K562 (cell line): ENCODE results near the gene KLF13. TPM values are rescaled to one million over a fixed set of nuclear protein-coding genes. Genes with fewer than 3 reads are reported as not detected.

ENCODE experiments used
- ATAC-seq: fragments of 200-7000 bp; cut with Tn5 transposase; 3 replicates; pipeline ENCODE4 v1.9.1; 2020; ENCODE audit warnings: moderate library complexity
- BruUV-seq: library from RNA; stranded (reverse); fragments of 400-500 nt; replicated peaks from 2 replicates; lab custom pipeline; 2021; lab: Mats Ljungman, UMichigan
- CTCF ChIA-PET: fragments of 300-600 bp; formaldehyde crosslinking; extraction: SDS; loops from one replicate; lab custom pipeline; 2021; ENCODE audit warnings: low intra/inter-chr PET ratio; lab: Yijun Ruan, JAX
- POLR2A ChIA-PET: fragments of 300-600, 350-650 bp; sonication (Branson Sonifier 250); formaldehyde crosslinking; extraction: SDS; loops from one replicate; lab custom pipeline; 2021; ENCODE audit warnings: antibody characterized with exemption, inconsistent platforms; lab: Yijun Ruan, JAX
- DNase-seq, 4 experiments: peaks; one replicate each; pipeline versions ENCODE4 v3.0.0 to v3.0.0-alpha.2; 2011 to 2018; ENCODE audit warnings: low spot score in 3 of 4, mixed read lengths in 3 of 4; ENCODE audit errors: extremely low read depth in 1 of 4
- FAIRE-seq: peaks from 2 replicates; lab custom pipeline; 2011; peaks lifted over from hg19 to GRCh38; lab: Jason Lieb, UNC
- H2AFZ ChIP-seq: 2 replicates; pipeline ENCODE4 v1.6.0; 2011; ENCODE audit warnings: low read depth, low read length, control low read depth, inconsistent platforms
- H3K27ac ChIP-seq: fragments of 200-600 bp; 3 replicates; pipeline ENCODE4 v1.8.0; 2011; ENCODE audit warnings: low read depth, mild to moderate bottlenecking, control low read depth, inconsistent platforms, low read length, moderate library complexity, mixed read lengths; ENCODE audit errors: extremely low read depth
- H3K27me3 ChIP-seq, 2 experiments: fragments of 300-600 bp in 1 of 2; 2 replicates in 1 of 2; 3 replicates in 1 of 2; pipeline versions ENCODE4 v1.6.0 to v1.8.0; 2011; ENCODE audit warnings: inconsistent platforms in 2 of 2, low read length in 2 of 2, mild to moderate bottlenecking in 1 of 2, mixed read lengths in 1 of 2, moderate library complexity in 1 of 2; ENCODE audit not compliant: control insufficient read depth in 2 of 2, insufficient read depth in 2 of 2
- H3K36me3 ChIP-seq: fragments of 300-600 bp; 3 replicates; pipeline ENCODE4 v1.8.0; 2011; ENCODE audit warnings: mild to moderate bottlenecking, low read length, inconsistent platforms; ENCODE audit not compliant: control insufficient read depth, insufficient read depth
- H3K4me1 ChIP-seq, 2 experiments: fragments of 200-600 bp in 1 of 2; replicated peaks in 1 of 2; 2 replicates in 1 of 2; 3 replicates in 1 of 2; pipeline versions ENCODE4 v1.5.1 to v1.8.0; 2011; ENCODE audit warnings: inconsistent platforms in 2 of 2, low read length in 2 of 2, mild to moderate bottlenecking in 1 of 2, mixed read lengths in 1 of 2, moderate library complexity in 1 of 2; ENCODE audit not compliant: control insufficient read depth in 2 of 2, insufficient read depth in 2 of 2
- H3K4me2 ChIP-seq: 2 replicates; pipeline ENCODE4 v1.6.1; 2011; ENCODE audit warnings: low read length, control low read depth, inconsistent platforms, mixed read lengths; ENCODE audit not compliant: insufficient read depth
- H3K4me3 ChIP-seq: fragments of 200-600 bp; sonication (generic), shearing (Covaris generic); 2 replicates; pipeline ENCODE4 v1.5.1; 2016; ENCODE audit warnings: control low read depth, inconsistent platforms
- H3K79me2 ChIP-seq: fragments of 200-600 bp; 3 replicates; pipeline ENCODE4 v1.8.0; 2011; ENCODE audit warnings: low read length, inconsistent platforms; ENCODE audit not compliant: control insufficient read depth, insufficient read depth
- H3K9ac ChIP-seq, 2 experiments: 2 replicates each; pipeline versions ENCODE4 v1.6.0 to v1.6.1; 2011; ENCODE audit warnings: low read depth in 2 of 2, low read length in 2 of 2, control low read depth in 1 of 2, inconsistent platforms in 1 of 2, mild to moderate bottlenecking in 1 of 2, mixed read lengths in 1 of 2; ENCODE audit not compliant: insufficient read depth in 1 of 2
- H3K9me1 ChIP-seq: one replicate; pipeline ENCODE4 v1.6.0; 2011; ENCODE audit warnings: inconsistent platforms, mild to moderate bottlenecking, low read length, moderate library complexity; ENCODE audit not compliant: control insufficient read depth, insufficient read depth
- H3K9me3 ChIP-seq: replicated peaks from 2 replicates; pipeline ENCODE4 v1.5.1; 2011; ENCODE audit warnings: low read depth, low read length, inconsistent platforms; ENCODE audit not compliant: control insufficient read depth, insufficient read depth
- H4K20me1 ChIP-seq: replicated peaks from 2 replicates; pipeline ENCODE4 v1.6.1; 2011; ENCODE audit warnings: low read length, inconsistent platforms, mixed read lengths; ENCODE audit not compliant: control insufficient read depth, insufficient read depth
- BRCA1 ChIP-seq, 2 experiments: fragments of 450-650 bp in 1 of 2; sonication (generic) in 1 of 2; formaldehyde crosslinking in 1 of 2; IDR thresholded peaks; 2 replicates each; pipeline versions ENCODE4 v1.5.0 to v1.6.1; 2017 to 2020; ENCODE audit warnings: mild to moderate bottlenecking in 1 of 2, missing genetic modification reagents in 1 of 2
- FOXJ3 ChIP-seq: sonication (generic); formaldehyde crosslinking; IDR thresholded peaks from 2 replicates; pipeline ENCODE4 v1.4.0; 2020; ENCODE audit warnings: mild to moderate bottlenecking, missing genetic modification reagents
- HDAC3 ChIP-seq: fragments of 450-650 bp; IDR thresholded peaks from 2 replicates; pipeline ENCODE4 v1.6.1; 2018; ENCODE audit warnings: borderline replicate concordance, mild to moderate bottlenecking, moderate library complexity; ENCODE audit not compliant: partially characterized antibody
- MBD2 ChIP-seq: sonication (generic); IDR thresholded peaks from 2 replicates; pipeline ENCODE4 v1.6.1; 2016; ENCODE audit warnings: low read depth, borderline replicate concordance
- MTA3 ChIP-seq: fragments of 450-650 bp; formaldehyde crosslinking; IDR thresholded peaks from 2 replicates; pipeline ENCODE4 v1.6.1; 2017; ENCODE audit warnings: mild to moderate bottlenecking, borderline replicate concordance
- MXI1 ChIP-seq: IDR thresholded peaks from 2 replicates; pipeline ENCODE4 v1.6.1; 2011; ENCODE audit warnings: low read depth, mild to moderate bottlenecking, improper control_type of control experiment, low read length
- TAL1 ChIP-seq: fragments of 450-650 bp; IDR thresholded peaks from 2 replicates; pipeline ENCODE4 v1.6.1; 2016; ENCODE audit warnings: mild to moderate bottlenecking
- TRIM24 ChIP-seq, 2 experiments: fragments of 450-650 bp; IDR thresholded peaks; 2 replicates each; pipeline ENCODE4 v1.6.1; 2016
- ZNF174 ChIP-seq: fragments of 250-450 bp; sonication (Bioruptor Pico); IDR thresholded peaks from 2 replicates; pipeline ENCODE4 v1.4.0; 2020; ENCODE audit warnings: mild to moderate bottlenecking
- ZNF217 ChIP-seq: sonication (generic); formaldehyde crosslinking; IDR thresholded peaks from 2 replicates; pipeline ENCODE4 v1.8.0; 2022; ENCODE audit warnings: mild to moderate bottlenecking, missing genetic modification reagents
- ZNF699 ChIP-seq: fragments of 250-450 bp; sonication (Bioruptor Pico); IDR thresholded peaks from 2 replicates; pipeline ENCODE4 v1.8.0; 2021; ENCODE audit warnings: mild to moderate bottlenecking, moderate library complexity; ENCODE audit not compliant: insufficient replicate concordance
- WGBS: fragments of 100-300 bp; shearing (Covaris generic); methylation state at CpG from one replicate; pipeline ENCODE4 v1.1.6; 2016; ENCODE audit warnings: low coverage, mixed read lengths; ENCODE audit not compliant: insufficient coverage; ENCODE audit errors: missing lambda C conversion rate; 5-methylcytosine and 5-hydroxymethylcytosine counted together
- in situ Hi-C: fragments of 300-500 bp; cut with MboI; formaldehyde crosslinking; loops from 4 replicates; pipeline ENCODE4 v1.15.0; 2018; ENCODE audit warnings: inconsistent platforms, mixed read lengths
- intact Hi-C: fragments of 100-400 bp; cut with micrococcal nuclease; formaldehyde crosslinking; loops from 2 replicates; pipeline ENCODE4 v1.14.2; 2022
- polyA plus RNA-seq, 8 experiments: library from polyadenylated mRNA; depleted of rRNA in 4 of 8; stranded (reverse) in 5 of 8; unstranded in 3 of 8; fragments of >200 nt; fragmentation: Nextera tagmentation in 2 of 8; fragmentation: Illumina TruSeq in 1 of 8; extraction: Ambion mirVana in 2 of 8; extraction: Trizol in 1 of 8; gene quantifications; 2 replicates each; pipeline versions ENCODE4 v1.2.1 to v1.2.3, GENCODE V29; 2011 to 2014; ENCODE audit warnings: inconsistent platforms in 1 of 8, missing spikeins in 1 of 8
- total RNA-seq, 7 experiments: library from RNA; depleted of rRNA in 6 of 7; stranded (reverse); fragments of >200 nt in 6 of 7; fragmentation: Illumina TruSeq in 2 of 7; extraction: Trizol in 2 of 7; gene quantifications; 2 replicates each; pipeline versions ENCODE4 v1.2.1 to v1.2.3, GENCODE V29; 2011 to 2021; ENCODE audit warnings: low replicate concordance in 1 of 7
- TF ChIP-seq, protein P1 (sequence below): IDR thresholded peaks from 2 replicates; pipeline ENCODE4 v1.6.1; 2014; ENCODE audit warnings: antibody characterized with exemption
- TF ChIP-seq, protein P2 (sequence below): sonication (generic); formaldehyde crosslinking; IDR thresholded peaks from 2 replicates; pipeline ENCODE4 v1.8.0; 2022; ENCODE audit warnings: mild to moderate bottlenecking, missing genetic modification reagents
- TF ChIP-seq, protein P3 (sequence below): fragments of 250-450 bp; sonication (Bioruptor Pico); IDR thresholded peaks from 2 replicates; pipeline ENCODE4 v1.5.0; 2020; ENCODE audit warnings: mild to moderate bottlenecking
- TF ChIP-seq, protein P4 (sequence below): fragments of 450-650 bp; IDR thresholded peaks from 2 replicates; pipeline ENCODE4 v1.6.1; 2017; ENCODE audit warnings: antibody characterized with exemption, mild to moderate bottlenecking

KLF13 gene
- total and polyA plus RNA-seq, 9 of the 15 experiments (the other 6 are each of a cell fraction or from before 2014, with no cell fraction given), result 1.8 to 10.5 (median 4.8) TPM

DNA sequence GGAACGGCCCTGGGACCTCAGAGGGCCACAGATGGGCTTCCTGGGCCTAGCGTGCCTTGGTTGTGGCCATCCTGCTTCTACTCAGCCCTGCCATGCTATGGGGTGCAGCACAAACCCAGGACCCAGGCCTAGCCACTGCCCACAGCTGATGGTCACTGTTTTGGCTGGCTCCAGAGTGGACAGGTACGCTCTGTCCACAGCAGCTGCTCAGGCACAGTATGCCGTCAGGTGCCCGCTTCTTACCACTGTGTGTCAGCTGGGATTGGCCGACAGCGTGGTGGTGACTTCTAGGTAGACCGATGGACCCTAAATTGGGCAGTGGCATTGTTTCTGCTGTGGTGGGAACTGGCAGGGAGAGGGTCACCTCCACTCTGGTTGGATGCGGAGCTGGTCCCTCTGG is 47.3 kb downstream of the KLF13 start:
- Histone ChIP-seq H3K27ac (no peak overlapping the region), H3K79me2 (no peaks in the 10 kb centered on the region), H3K36me3 (no peaks in the 10 kb centered on the region), H3K4me1 (peaks cover 0 to 12% of the 10 kb centered on the region in 2 experiments; a peak in 2 of 5 replicates), H3K4me3 (no peak overlapping the region), H3K4me2 (no peak overlapping the region), H3K27me3 (no peaks in the 10 kb centered on the region; a peak in 1 of 5 replicates), H3K9me1 (no peaks in the 10 kb centered on the region), H4K20me1 (no peaks in the 10 kb centered on the region; the same call in 1 of the 2 replicates), H3K9ac (0 out of 4 replicates have a peak overlapping the region, but pooled peaks of 1 of the 2 experiments have one; percentile 1), H3K9me3 (peaks cover 6% of the 10 kb centered on the region), H2AFZ (no peak overlapping the region)
- FAIRE-seq (no peak), DNase-seq (no peak), ATAC-seq (no peak)
- no TSS peak for BruUV-seq
- in situ Hi-C loops, result no loop called here
- ChIA-PET POLR2A (no interaction called here), CTCF (no interaction called here)
- intact Hi-C loops, result no loop called here
- 42% methylated on average over 8 of the region's 9 CpGs for WGBS
- TF ChIP-seq ZNF217 (CRISPR knock-in tag), result no peak
- TF ChIP-seq HDAC3, result no peak
- TF ChIP-seq ZNF174 (CRISPR knock-in tag), result no peak
- TF ChIP-seq, protein P1, sequence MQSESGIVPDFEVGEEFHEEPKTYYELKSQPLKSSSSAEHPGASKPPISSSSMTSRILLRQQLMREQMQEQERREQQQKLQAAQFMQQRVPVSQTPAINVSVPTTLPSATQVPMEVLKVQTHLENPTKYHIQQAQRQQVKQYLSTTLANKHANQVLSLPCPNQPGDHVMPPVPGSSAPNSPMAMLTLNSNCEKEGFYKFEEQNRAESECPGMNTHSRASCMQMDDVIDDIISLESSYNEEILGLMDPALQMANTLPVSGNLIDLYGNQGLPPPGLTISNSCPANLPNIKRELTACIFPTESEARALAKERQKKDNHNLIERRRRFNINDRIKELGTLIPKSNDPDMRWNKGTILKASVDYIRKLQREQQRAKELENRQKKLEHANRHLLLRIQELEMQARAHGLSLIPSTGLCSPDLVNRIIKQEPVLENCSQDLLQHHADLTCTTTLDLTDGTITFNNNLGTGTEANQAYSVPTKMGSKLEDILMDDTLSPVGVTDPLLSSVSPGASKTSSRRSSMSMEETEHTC, result no peak
- TF ChIP-seq FOXJ3 (CRISPR knock-in tag), result no peak
- TF ChIP-seq ZNF699 (CRISPR knock-in tag), result no peak
- no peak for TF ChIP-seq TRIM24 (IDR thresholded peaks at IDR 0.05)
- no peak for TF ChIP-seq TAL1
- no peak for TF ChIP-seq BRCA1 (IDR thresholded peaks at IDR 0.05)
- TF ChIP-seq BRCA1 (CRISPR knock-in tag; IDR thresholded peaks at IDR 0.05), result no peak
- TF ChIP-seq, protein P2, sequence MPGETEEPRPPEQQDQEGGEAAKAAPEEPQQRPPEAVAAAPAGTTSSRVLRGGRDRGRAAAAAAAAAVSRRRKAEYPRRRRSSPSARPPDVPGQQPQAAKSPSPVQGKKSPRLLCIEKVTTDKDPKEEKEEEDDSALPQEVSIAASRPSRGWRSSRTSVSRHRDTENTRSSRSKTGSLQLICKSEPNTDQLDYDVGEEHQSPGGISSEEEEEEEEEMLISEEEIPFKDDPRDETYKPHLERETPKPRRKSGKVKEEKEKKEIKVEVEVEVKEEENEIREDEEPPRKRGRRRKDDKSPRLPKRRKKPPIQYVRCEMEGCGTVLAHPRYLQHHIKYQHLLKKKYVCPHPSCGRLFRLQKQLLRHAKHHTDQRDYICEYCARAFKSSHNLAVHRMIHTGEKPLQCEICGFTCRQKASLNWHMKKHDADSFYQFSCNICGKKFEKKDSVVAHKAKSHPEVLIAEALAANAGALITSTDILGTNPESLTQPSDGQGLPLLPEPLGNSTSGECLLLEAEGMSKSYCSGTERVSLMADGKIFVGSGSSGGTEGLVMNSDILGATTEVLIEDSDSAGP (CRISPR knock-in tag), result no peak
- TF ChIP-seq MBD2, result no peak
- TF ChIP-seq, protein P3, sequence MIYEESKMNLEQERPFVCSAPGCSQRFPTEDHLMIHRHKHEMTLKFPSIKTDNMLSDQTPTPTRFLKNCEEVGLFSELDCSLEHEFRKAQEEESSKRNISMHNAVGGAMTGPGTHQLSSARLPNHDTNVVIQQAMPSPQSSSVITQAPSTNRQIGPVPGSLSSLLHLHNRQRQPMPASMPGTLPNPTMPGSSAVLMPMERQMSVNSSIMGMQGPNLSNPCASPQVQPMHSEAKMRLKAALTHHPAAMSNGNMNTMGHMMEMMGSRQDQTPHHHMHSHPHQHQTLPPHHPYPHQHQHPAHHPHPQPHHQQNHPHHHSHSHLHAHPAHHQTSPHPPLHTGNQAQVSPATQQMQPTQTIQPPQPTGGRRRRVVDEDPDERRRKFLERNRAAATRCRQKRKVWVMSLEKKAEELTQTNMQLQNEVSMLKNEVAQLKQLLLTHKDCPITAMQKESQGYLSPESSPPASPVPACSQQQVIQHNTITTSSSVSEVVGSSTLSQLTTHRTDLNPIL (CRISPR knock-in tag), result no peak
- no peak for TF ChIP-seq MTA3
- no peak for TF ChIP-seq MXI1
- TF ChIP-seq, protein P4, sequence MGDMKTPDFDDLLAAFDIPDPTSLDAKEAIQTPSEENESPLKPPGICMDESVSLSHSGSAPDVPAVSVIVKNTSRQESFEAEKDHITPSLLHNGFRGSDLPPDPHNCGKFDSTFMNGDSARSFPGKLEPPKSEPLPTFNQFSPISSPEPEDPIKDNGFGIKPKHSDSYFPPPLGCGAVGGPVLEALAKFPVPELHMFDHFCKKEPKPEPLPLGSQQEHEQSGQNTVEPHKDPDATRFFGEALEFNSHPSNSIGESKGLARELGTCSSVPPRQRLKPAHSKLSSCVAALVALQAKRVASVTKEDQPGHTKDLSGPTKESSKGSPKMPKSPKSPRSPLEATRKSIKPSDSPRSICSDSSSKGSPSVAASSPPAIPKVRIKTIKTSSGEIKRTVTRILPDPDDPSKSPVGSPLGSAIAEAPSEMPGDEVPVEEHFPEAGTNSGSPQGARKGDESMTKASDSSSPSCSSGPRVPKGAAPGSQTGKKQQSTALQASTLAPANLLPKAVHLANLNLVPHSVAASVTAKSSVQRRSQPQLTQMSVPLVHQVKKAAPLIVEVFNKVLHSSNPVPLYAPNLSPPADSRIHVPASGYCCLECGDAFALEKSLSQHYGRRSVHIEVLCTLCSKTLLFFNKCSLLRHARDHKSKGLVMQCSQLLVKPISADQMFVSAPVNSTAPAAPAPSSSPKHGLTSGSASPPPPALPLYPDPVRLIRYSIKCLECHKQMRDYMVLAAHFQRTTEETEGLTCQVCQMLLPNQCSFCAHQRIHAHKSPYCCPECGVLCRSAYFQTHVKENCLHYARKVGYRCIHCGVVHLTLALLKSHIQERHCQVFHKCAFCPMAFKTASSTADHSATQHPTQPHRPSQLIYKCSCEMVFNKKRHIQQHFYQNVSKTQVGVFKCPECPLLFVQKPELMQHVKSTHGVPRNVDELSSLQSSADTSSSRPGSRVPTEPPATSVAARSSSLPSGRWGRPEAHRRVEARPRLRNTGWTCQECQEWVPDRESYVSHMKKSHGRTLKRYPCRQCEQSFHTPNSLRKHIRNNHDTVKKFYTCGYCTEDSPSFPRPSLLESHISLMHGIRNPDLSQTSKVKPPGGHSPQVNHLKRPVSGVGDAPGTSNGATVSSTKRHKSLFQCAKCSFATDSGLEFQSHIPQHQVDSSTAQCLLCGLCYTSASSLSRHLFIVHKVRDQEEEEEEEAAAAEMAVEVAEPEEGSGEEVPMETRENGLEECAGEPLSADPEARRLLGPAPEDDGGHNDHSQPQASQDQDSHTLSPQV, result no peak
